A549 (cell line): ENCODE data around the gene AP4S1. TPM values are rescaled to one million over a fixed set of nuclear protein-coding genes. Genes with fewer than 3 reads are reported as not detected.
A peak's percentile ranks its signal among the peaks of the same experiment; 100 is the strongest.

Source experiments
- ATAC-seq, 2 experiments: fragments of 200-7000 bp in 1 of 2; fragments of >200 bp in 1 of 2; cut with Nextera tagmentation in 1 of 2; cut with Tn5 transposase in 1 of 2; 3 replicates each; pipeline versions ENCODE4 v1.8.0 to v1.9.1; 2018 to 2020; ENCODE audit warnings: mild to moderate bottlenecking in 1 of 2, moderate library complexity in 1 of 2
- CTCF ChIA-PET: fragments of 300-600 bp; sonication (Branson Sonifier 250); formaldehyde crosslinking; extraction: SDS; loops from one replicate; lab custom pipeline; 2021; ENCODE audit warnings: antibody characterized with exemption, inconsistent platforms; lab: Yijun Ruan, JAX
- POLR2A ChIA-PET: fragments of 350-600 bp; formaldehyde crosslinking; extraction: SDS; loops from one replicate; lab custom pipeline; 2021; ENCODE audit warnings: antibody characterized with exemption, inconsistent platforms; lab: Yijun Ruan, JAX
- DNase-seq, 2 experiments: peaks; one replicate each; pipeline versions ENCODE4 v3.0.0 to v3.0.0-alpha.2; 2011 to 2016; ENCODE audit warnings: low read depth in 1 of 2, low spot score in 1 of 2
- FAIRE-seq: peaks from 2 replicates; lab custom pipeline; 2011; peaks lifted over from hg19 to GRCh38; lab: Jason Lieb, UNC
- H3K27ac ChIP-seq, 2 experiments: fragments of >200 bp; sonication (Bioruptor Twin); formaldehyde crosslinking; 3 replicates each; pipeline ENCODE4 v1.5.1; 2016 to 2017
- H3K4me1 ChIP-seq: fragments of >200 bp; sonication (Bioruptor Twin); formaldehyde crosslinking; 3 replicates; pipeline ENCODE4 v1.6.1; 2016
- H3K4me2 ChIP-seq: fragments of >200 bp; sonication (Bioruptor Twin); formaldehyde crosslinking; 3 replicates; pipeline ENCODE4 v1.6.1; 2016
- H3K4me3 ChIP-seq: fragments of >200 bp; sonication (Bioruptor Twin); formaldehyde crosslinking; 3 replicates; pipeline ENCODE4 v1.5.1; 2016
- H3K9me3 ChIP-seq: fragments of >200 bp; sonication (Bioruptor Twin); formaldehyde crosslinking; 3 replicates; pipeline ENCODE4 v1.6.1; 2016
- BHLHE40 ChIP-seq: IDR thresholded peaks from 2 replicates; pipeline ENCODE4 v1.6.1; 2012; ENCODE audit warnings: low read depth, low read length, inconsistent platforms
- CBX8 ChIP-seq: fragments of 200-600 bp; sonication (generic); IDR thresholded peaks from 2 replicates; pipeline ENCODE4 v1.6.1; 2016
- FOSL2 ChIP-seq, 2 experiments: fragments of 450-650 bp in 1 of 2; fragments of >200 bp in 1 of 2; sonication (Bioruptor Twin) in 1 of 2; formaldehyde crosslinking; IDR thresholded peaks; 2 replicates each; pipeline versions ENCODE4 v1.5.0 to v1.6.1; 2016 to 2020; ENCODE audit warnings: mild to moderate bottlenecking in 1 of 2, moderate library complexity in 1 of 2
- GATA3 ChIP-seq: IDR thresholded peaks from 2 replicates; pipeline ENCODE4 v1.6.1; 2012; ENCODE audit warnings: borderline replicate concordance
- HOXB13 ChIP-seq: fragments of 250-450 bp; sonication (Bioruptor Pico); IDR thresholded peaks from 2 replicates; pipeline ENCODE4 v1.5.0; 2020; ENCODE audit warnings: low read depth, mild to moderate bottlenecking, moderate library complexity
- JUN ChIP-seq, 2 experiments: fragments of >200 bp; sonication (Bioruptor Twin); formaldehyde crosslinking; IDR thresholded peaks; 2 replicates in 1 of 2; 3 replicates in 1 of 2; pipeline ENCODE4 v1.6.1; 2016 to 2017
- JUNB ChIP-seq: fragments of >200 bp; sonication (Bioruptor Twin); formaldehyde crosslinking; IDR thresholded peaks from 2 replicates; pipeline ENCODE4 v1.6.1; 2016
- KDM1A ChIP-seq: fragments of 200-600 bp; sonication (generic); IDR thresholded peaks from 2 replicates; pipeline ENCODE4 v1.6.1; 2016; ENCODE audit warnings: low read depth, mild to moderate bottlenecking
- MAFK ChIP-seq: fragments of 450-650 bp; IDR thresholded peaks from 2 replicates; pipeline ENCODE4 v1.6.1; 2014; ENCODE audit not compliant: partially characterized antibody
- NPAS2 ChIP-seq: fragments of 250-450 bp; sonication (Bioruptor Pico); IDR thresholded peaks from 2 replicates; pipeline ENCODE4 v1.8.0; 2022; ENCODE audit warnings: mild to moderate bottlenecking, moderate library complexity, borderline replicate concordance
- POLR2AphosphoS2 ChIP-seq: conservative IDR thresholded peaks from 2 replicates; pipeline ENCODE4 v1.6.1; 2012; ENCODE audit warnings: low read length, improper control_type of control experiment, inconsistent platforms
- RARB ChIP-seq: fragments of 250-450 bp; sonication (Bioruptor Pico); IDR thresholded peaks from 2 replicates; pipeline ENCODE4 v1.8.0; 2021; ENCODE audit warnings: mild to moderate bottlenecking, moderate library complexity
- RFX5 ChIP-seq: fragments of 450-650 bp; IDR thresholded peaks from 2 replicates; pipeline ENCODE4 v1.7.1; 2014; ENCODE audit warnings: antibody characterized with exemption, mild to moderate bottlenecking, moderate library complexity
- RNF2 ChIP-seq: fragments of 200-600 bp; sonication (generic); IDR thresholded peaks from 2 replicates; pipeline ENCODE4 v1.6.1; 2016; ENCODE audit warnings: low read depth, mild to moderate bottlenecking, antibody characterized with exemption, moderate library complexity, borderline replicate concordance
- WGBS: methylation state at CpG from one replicate; pipeline ENCODE4 v1.1.6; 2017; ENCODE audit errors: missing lambda C conversion rate; 5-methylcytosine and 5-hydroxymethylcytosine counted together
- polyA plus RNA-seq, 4 experiments: library from polyadenylated mRNA; depleted of rRNA in 3 of 4; stranded (reverse); fragments of >200 nt; fragmentation: RNase III in 1 of 4; extraction: RNeasy Plus Mini Kit Qiagen cat#74134 plus additional on column Dnase treatment in 1 of 4; gene quantifications; 2 replicates in 3 of 4; 3 replicates in 1 of 4; pipeline ENCODE4 v1.2.3, GENCODE V29; 2011 to 2017
- TF ChIP-seq, protein P1 (sequence below): fragments of 250-450 bp; sonication (Bioruptor Pico); IDR thresholded peaks from 2 replicates; pipeline ENCODE4 v1.5.0; 2021; ENCODE audit warnings: mild to moderate bottlenecking, moderate library complexity, borderline replicate concordance
- TF ChIP-seq, protein P2 (sequence below): fragments of >200 bp; sonication (Bioruptor Twin); formaldehyde crosslinking; IDR thresholded peaks from 2 replicates; pipeline ENCODE4 v1.6.1; 2016
- TF ChIP-seq, protein P3 (sequence below): fragments of >200 bp; sonication (Bioruptor Twin); formaldehyde crosslinking; IDR thresholded peaks from 3 replicates; pipeline ENCODE4 v1.5.1; 2016

AP4S1 gene
- polyA plus RNA-seq, 2 of the 4 experiments (the other 2 are of a cell fraction), result 12.4 to 13.4 TPM

GRCh38 chr14:30983858-30984257 is 41.6 kb upstream of the AP4S1 start (continued):
- TF ChIP-seq, protein P1, sequence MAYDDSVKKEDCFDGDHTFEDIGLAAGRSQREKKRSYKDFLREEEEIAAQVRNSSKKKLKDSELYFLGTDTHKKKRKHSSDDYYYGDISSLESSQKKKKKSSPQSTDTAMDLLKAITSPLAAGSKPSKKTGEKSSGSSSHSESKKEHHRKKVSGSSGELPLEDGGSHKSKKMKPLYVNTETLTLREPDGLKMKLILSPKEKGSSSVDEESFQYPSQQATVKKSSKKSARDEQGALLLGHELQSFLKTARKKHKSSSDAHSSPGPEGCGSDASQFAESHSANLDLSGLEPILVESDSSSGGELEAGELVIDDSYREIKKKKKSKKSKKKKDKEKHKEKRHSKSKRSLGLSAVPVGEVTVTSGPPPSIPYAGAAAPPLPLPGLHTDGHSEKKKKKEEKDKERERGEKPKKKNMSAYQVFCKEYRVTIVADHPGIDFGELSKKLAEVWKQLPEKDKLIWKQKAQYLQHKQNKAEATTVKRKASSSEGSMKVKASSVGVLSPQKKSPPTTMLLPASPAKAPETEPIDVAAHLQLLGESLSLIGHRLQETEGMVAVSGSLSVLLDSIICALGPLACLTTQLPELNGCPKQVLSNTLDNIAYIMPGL, result no peak

DNA sequence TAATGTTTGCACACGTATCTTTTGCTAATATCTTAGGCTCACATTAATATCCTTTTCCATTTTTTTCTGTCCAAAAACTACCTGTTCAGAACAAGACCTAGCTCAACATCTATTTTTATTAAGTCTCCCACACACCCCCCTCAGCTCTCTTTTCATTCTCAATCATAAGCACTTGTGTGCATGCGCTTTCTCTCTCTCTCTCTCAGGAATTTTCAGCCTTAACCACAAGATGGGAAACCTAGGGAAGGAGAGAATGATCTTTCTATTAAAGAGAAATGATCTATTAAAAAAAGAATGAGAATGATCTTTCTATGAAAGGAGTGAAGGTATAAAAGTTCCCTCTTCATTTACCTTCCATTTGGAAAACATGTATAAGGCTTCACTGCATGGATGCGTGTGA is 39.7 kb upstream of the AP4S1 start:
- TF ChIP-seq CBX8 (no peak), JUN (IDR thresholded peaks at IDR 0.05) (no peak), HOXB13 (no peak), POLR2AphosphoS2 (no peak), RNF2 (no peak), FOSL2 (IDR thresholded peaks at IDR 0.05) (no peak), FOSL2 (CRISPR knock-in tag; IDR thresholded peaks at IDR 0.05) (no peak), MAFK (no peak), NPAS2 (CRISPR knock-in tag) (no peak), KDM1A (no peak), JUNB (no peak), BHLHE40 (no peak)
- TF ChIP-seq, protein P2, sequence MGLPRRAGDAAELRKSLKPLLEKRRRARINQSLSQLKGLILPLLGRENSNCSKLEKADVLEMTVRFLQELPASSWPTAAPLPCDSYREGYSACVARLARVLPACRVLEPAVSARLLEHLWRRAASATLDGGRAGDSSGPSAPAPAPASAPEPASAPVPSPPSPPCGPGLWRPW, result no peak
- TF ChIP-seq, protein P3, sequence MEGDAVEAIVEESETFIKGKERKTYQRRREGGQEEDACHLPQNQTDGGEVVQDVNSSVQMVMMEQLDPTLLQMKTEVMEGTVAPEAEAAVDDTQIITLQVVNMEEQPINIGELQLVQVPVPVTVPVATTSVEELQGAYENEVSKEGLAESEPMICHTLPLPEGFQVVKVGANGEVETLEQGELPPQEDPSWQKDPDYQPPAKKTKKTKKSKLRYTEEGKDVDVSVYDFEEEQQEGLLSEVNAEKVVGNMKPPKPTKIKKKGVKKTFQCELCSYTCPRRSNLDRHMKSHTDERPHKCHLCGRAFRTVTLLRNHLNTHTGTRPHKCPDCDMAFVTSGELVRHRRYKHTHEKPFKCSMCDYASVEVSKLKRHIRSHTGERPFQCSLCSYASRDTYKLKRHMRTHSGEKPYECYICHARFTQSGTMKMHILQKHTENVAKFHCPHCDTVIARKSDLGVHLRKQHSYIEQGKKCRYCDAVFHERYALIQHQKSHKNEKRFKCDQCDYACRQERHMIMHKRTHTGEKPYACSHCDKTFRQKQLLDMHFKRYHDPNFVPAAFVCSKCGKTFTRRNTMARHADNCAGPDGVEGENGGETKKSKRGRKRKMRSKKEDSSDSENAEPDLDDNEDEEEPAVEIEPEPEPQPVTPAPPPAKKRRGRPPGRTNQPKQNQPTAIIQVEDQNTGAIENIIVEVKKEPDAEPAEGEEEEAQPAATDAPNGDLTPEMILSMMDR, result no peak
- TF ChIP-seq, all 56 proteins: peak for 0
- CTCF ChIA-PET, result interaction anchor here (9.1 kb wide), 1 partner anchor 97 kb away, joined by 68 read pairs; no protein-coding TSS in a partner anchor
- ATAC-seq (no peak), FAIRE-seq (no peak), DNase-seq (no peak)
- POLR2A ChIA-PET, result no interaction called here
- H3K4me3 ChIP-seq, result no peak overlapping the region
- WGBS, result 90% methylated on average over 3 of the region's 3 CpGs
- H3K9me3 ChIP-seq, result no peaks in the 10 kb centered on the region
- H3K4me1 ChIP-seq, result peaks cover 31% of the 10 kb centered on the region
- H3K4me2 ChIP-seq, result no peak overlapping the region
- H3K27ac ChIP-seq, result no peak overlapping the region

- POLR2A ChIA-PET, result no interaction called here
- FAIRE-seq, result no peak
- CTCF ChIA-PET, result interaction anchor here (0.5 to 2.3 kb wide), 6 partner anchors 8 to 219 kb away, joined by 3 to 5 read pairs (median 4); partner anchors contain the start of gene HECTD1
Measured at GRCh38 chr14:30988509-30988908, 36.9 kb upstream of the AP4S1 start.

GRCh38 chr14:30990770-30991169 is 34.7 kb upstream of the AP4S1 start:
- Histone ChIP-seq H3K9me3 (no peaks in the 10 kb centered on the region), H3K4me2 (peak overlapping the region; percentile 23; the same call in 1 of the 3 replicates), H3K27ac (no peak overlapping the region), H3K4me3 (no peak overlapping the region), H3K4me1 (peaks cover 53% of the 10 kb centered on the region)
- DNase-seq (no peak), FAIRE-seq (no peak), ATAC-seq (no peak)
- TF ChIP-seq RARB (CRISPR knock-in tag), result no peak
- ChIA-PET POLR2A (no interaction called here), CTCF (no interaction called here)

More at GRCh38 chr14:30988509-30988908, 36.9 kb upstream of the AP4S1 start:
- ATAC-seq, result no peak
- peaks cover 35% of the 10 kb centered on the region for H3K4me1 ChIP-seq
- H3K4me2 ChIP-seq, result peak overlapping the region; percentile 14; the same call in 2 of the 3 replicates
- TF ChIP-seq RFX5, result no peak
- no peak for TF ChIP-seq FOSL2 (IDR thresholded peaks at IDR 0.05)
- TF ChIP-seq FOSL2 (CRISPR knock-in tag; IDR thresholded peaks at IDR 0.05), result peak; percentile 53
- TF ChIP-seq, protein P2, result no peak
- no peak for TF ChIP-seq GATA3
- TF ChIP-seq RNF2, result no peak
- TF ChIP-seq, all 56 proteins: peak for 1
- Histone ChIP-seq H3K27ac (no peak overlapping the region), H3K4me3 (no peak overlapping the region), H3K9me3 (no peaks in the 10 kb centered on the region)
- no peak for DNase-seq
